H9 (cell line): Measurements from ENCODE around the gene RSPH3. TPM values are rescaled to one million over a fixed set of nuclear protein-coding genes. Genes with fewer than 3 reads are reported as not detected.

ENCODE experiments used
- DNase-seq: peaks from one replicate; pipeline ENCODE4 v3.0.0-alpha.2; 2017
- H2AFZ ChIP-seq: one replicate; pipeline ENCODE4 v1.6.1; 2013; ENCODE audit warnings: mild to moderate bottlenecking, low read length, control low read depth, moderate library complexity
- H2AK5ac ChIP-seq: 2 replicates; pipeline ENCODE4 v1.6.1; 2013; ENCODE audit warnings: low read length, control low read depth, mixed read lengths; ENCODE audit not compliant: insufficient read length
- H2BK120ac ChIP-seq: one replicate; pipeline ENCODE4 v1.6.1; 2013; ENCODE audit warnings: low read depth, mild to moderate bottlenecking, low read length, control low read depth, inconsistent platforms; ENCODE audit not compliant: poor library complexity, severe bottlenecking
- H2BK12ac ChIP-seq: 2 replicates; pipeline ENCODE4 v1.6.1; 2013; ENCODE audit warnings: low read length, control low read depth, mixed read lengths, low read depth; ENCODE audit not compliant: insufficient read length
- H2BK15ac ChIP-seq: 2 replicates; pipeline ENCODE4 v1.6.1; 2013; ENCODE audit warnings: low read depth, low read length, control low read depth
- H2BK20ac ChIP-seq: one replicate; pipeline ENCODE4 v1.6.1; 2013; ENCODE audit warnings: low read depth, mild to moderate bottlenecking, low read length, control low read depth, inconsistent platforms; ENCODE audit not compliant: poor library complexity, severe bottlenecking
- H2BK5ac ChIP-seq: 2 replicates; pipeline ENCODE4 v1.6.1; 2013; ENCODE audit warnings: low read length, control low read depth, mixed read lengths; ENCODE audit not compliant: insufficient read length
- H3K14ac ChIP-seq: 2 replicates; pipeline ENCODE4 v1.6.1; 2013; ENCODE audit warnings: low read length, control low read depth; ENCODE audit not compliant: insufficient read depth
- H3K18ac ChIP-seq: 2 replicates; pipeline ENCODE4 v1.6.1; 2013; ENCODE audit warnings: low read depth, mild to moderate bottlenecking, mixed read lengths, low read length, control low read depth; ENCODE audit not compliant: insufficient read length
- H3K23ac ChIP-seq: 2 replicates; pipeline ENCODE4 v1.6.1; 2013; ENCODE audit warnings: low read length, control low read depth, mixed read lengths, low read depth; ENCODE audit not compliant: insufficient read length
- H3K23me2 ChIP-seq: 2 replicates; pipeline ENCODE4 v1.6.1; 2013; ENCODE audit warnings: low read depth, mild to moderate bottlenecking, mixed read lengths, low read length, control low read depth; ENCODE audit not compliant: insufficient read length, poor library complexity, severe bottlenecking
- H3K27ac ChIP-seq: 2 replicates; pipeline ENCODE4 v1.5.1; 2013; ENCODE audit warnings: low read length, control low read depth, mixed read lengths, low read depth; ENCODE audit not compliant: insufficient read length
- H3K27me3 ChIP-seq: 2 replicates; pipeline ENCODE4 v1.6.1; 2013; ENCODE audit warnings: low read length, control low read depth, inconsistent platforms; ENCODE audit not compliant: insufficient read depth
- H3K4ac ChIP-seq: 2 replicates; pipeline ENCODE4 v1.6.1; 2013; ENCODE audit warnings: low read depth, mild to moderate bottlenecking, control low read depth, inconsistent platforms, low read length, moderate library complexity
- H3K4me1 ChIP-seq: 2 replicates; pipeline ENCODE4 v1.6.1; 2013; ENCODE audit warnings: low read length, control low read depth, inconsistent platforms; ENCODE audit not compliant: insufficient read depth
- H3K4me2 ChIP-seq: 2 replicates; pipeline ENCODE4 v1.6.1; 2013; ENCODE audit warnings: low read length, control low read depth, mixed read lengths; ENCODE audit not compliant: insufficient read length, insufficient read depth
- H3K56ac ChIP-seq: 2 replicates; pipeline ENCODE4 v1.6.1; 2013; ENCODE audit warnings: low read depth, mild to moderate bottlenecking, mixed read lengths, low read length, control low read depth; ENCODE audit not compliant: insufficient read length
- H3K79me1 ChIP-seq: 2 replicates; pipeline ENCODE4 v1.6.1; 2013; ENCODE audit warnings: low read depth, mild to moderate bottlenecking, moderate library complexity, low read length, control low read depth, inconsistent platforms; ENCODE audit not compliant: insufficient read depth, poor library complexity, severe bottlenecking
- H3K79me2 ChIP-seq: 2 replicates; pipeline ENCODE4 v1.6.1; 2013; ENCODE audit warnings: low read length, control low read depth, inconsistent platforms; ENCODE audit not compliant: insufficient read depth
- H3K9ac ChIP-seq: 2 replicates; pipeline ENCODE4 v1.6.1; 2013; ENCODE audit warnings: low read length, control low read depth, mixed read lengths; ENCODE audit not compliant: insufficient read length; ENCODE audit errors: extremely low read depth
- H3K9me3 ChIP-seq: one replicate; pipeline ENCODE4 v1.6.1; 2013; ENCODE audit warnings: low read depth, low read length, inconsistent platforms; ENCODE audit not compliant: control insufficient read depth
- H3T11ph ChIP-seq: one replicate; pipeline ENCODE4 v1.6.1; 2013; ENCODE audit warnings: mild to moderate bottlenecking, low read length, control low read depth, inconsistent platforms
- H4K20me1 ChIP-seq: one replicate; pipeline ENCODE4 v1.6.1; 2013; ENCODE audit not compliant: control insufficient read depth, insufficient read length, insufficient read depth
- H4K5ac ChIP-seq: 2 replicates; pipeline ENCODE4 v1.6.1; 2013; ENCODE audit warnings: low read depth, mild to moderate bottlenecking, mixed read lengths, low read length, control low read depth; ENCODE audit not compliant: insufficient read length
- H4K8ac ChIP-seq: replicated peaks from 2 replicates; pipeline ENCODE4 v1.6.1; 2013; ENCODE audit warnings: low read length, control low read depth, mixed read lengths, low read depth; ENCODE audit not compliant: insufficient read length
- H4K91ac ChIP-seq: 2 replicates; pipeline ENCODE4 v1.6.1; 2013; ENCODE audit warnings: low read depth, mild to moderate bottlenecking, moderate library complexity, mixed read lengths, low read length, control low read depth; ENCODE audit not compliant: insufficient read length
- H3K27ac Mint-ChIP-seq, 3 experiments: 2 replicates in 2 of 3; 3 replicates in 1 of 3; pipeline ENCODE4 v1.8.0; 2020 to 2021; ENCODE audit warnings: mixed read lengths in 3 of 3, mild to moderate bottlenecking in 1 of 3, moderate library complexity in 1 of 3
- H3K27me3 Mint-ChIP-seq: 2 replicates; pipeline ENCODE4 v1.8.0; 2021; ENCODE audit warnings: low read depth, mild to moderate bottlenecking, moderate library complexity, mixed read lengths
- H3K36me3 Mint-ChIP-seq, 3 experiments: 2 replicates in 2 of 3; 3 replicates in 1 of 3; pipeline ENCODE4 v1.8.0; 2020 to 2021; ENCODE audit warnings: low read depth in 3 of 3, mixed read lengths in 3 of 3; ENCODE audit not compliant: insufficient read depth in 1 of 3
- H3K4me1 Mint-ChIP-seq, 2 experiments: 2 replicates each; pipeline ENCODE4 v1.8.0; 2020; ENCODE audit warnings: mixed read lengths in 2 of 2
- H3K4me3 Mint-ChIP-seq, 2 experiments: 2 replicates in 1 of 2; 3 replicates in 1 of 2; pipeline ENCODE4 v1.8.0; 2020 to 2021; ENCODE audit warnings: mild to moderate bottlenecking in 2 of 2, mixed read lengths in 2 of 2, moderate library complexity in 1 of 2
- H3K9me3 Mint-ChIP-seq, 2 experiments: 2 replicates in 1 of 2; 3 replicates in 1 of 2; pipeline ENCODE4 v1.8.0; 2020; ENCODE audit warnings: mild to moderate bottlenecking in 2 of 2, mixed read lengths in 2 of 2, moderate library complexity in 1 of 2
- WGBS: extraction: QIAGEN DNeasy Blood & Tissue Kit; methylation state at CpG from one replicate; pipeline ENCODE4 v1.1.7; 2013; ENCODE audit warnings: missing lambda C conversion rate, low lambda C conversion rate, mixed read lengths; ENCODE audit not compliant: insufficient read length; ENCODE audit errors: extremely low coverage; 5-methylcytosine and 5-hydroxymethylcytosine counted together
- total RNA-seq: library from RNA; stranded (reverse); gene quantifications from 2 replicates; pipeline ENCODE4 v1.2.1, GENCODE V29; 2021
- TF ChIP-seq, protein P1 (sequence below): fragments of 200-600 bp; sonication (generic); conservative IDR thresholded peaks from 3 replicates; pipeline ENCODE4 v1.8.0; 2021; ENCODE audit warnings: antibody characterized with exemption, mild to moderate bottlenecking

RSPH3 gene
- total RNA-seq, 1 experiment from 2014 or later, result 2.2 TPM

DNA sequence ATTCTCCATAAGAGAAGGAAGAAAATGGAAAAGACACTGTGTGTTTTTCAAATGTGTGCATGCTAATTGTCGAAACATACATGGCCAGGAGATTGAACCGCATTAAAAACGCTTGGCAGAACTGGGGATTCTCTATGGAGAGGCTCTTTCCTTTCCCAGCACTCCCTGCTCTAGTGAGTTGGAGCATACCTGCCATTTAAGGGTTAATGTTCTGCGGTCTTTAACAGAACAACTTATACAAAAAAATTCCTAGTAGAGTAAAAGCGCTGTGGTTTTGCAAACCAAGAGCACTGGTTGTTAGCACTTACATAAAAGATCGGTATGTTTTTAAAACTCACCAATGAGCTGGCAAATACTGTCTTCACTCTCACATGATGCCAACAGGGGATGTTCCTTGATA, 43.2 kb upstream of the RSPH3 start:
- Histone ChIP-seq H4K8ac (no peak overlapping the region), H3K4ac (no peak overlapping the region), H2AFZ (no peak overlapping the region), H3K4me2 (no peak overlapping the region), H3K9me3 (no peaks in the 10 kb centered on the region), H2BK5ac (no peak overlapping the region), H3T11ph (no peak overlapping the region), H2BK120ac (no peak overlapping the region), H3K56ac (no peak overlapping the region), H3K14ac (no peak overlapping the region), H3K27ac (no peak overlapping the region), H3K79me1 (no peaks in the 10 kb centered on the region), H3K23ac (no peak overlapping the region), H2BK20ac (no peak overlapping the region), H3K27me3 (no peaks in the 10 kb centered on the region), H4K20me1 (no peaks in the 10 kb centered on the region), H4K5ac (no peak overlapping the region), H2BK12ac (no peak overlapping the region), H3K79me2 (no peaks in the 10 kb centered on the region), H2AK5ac (no peak overlapping the region), H3K18ac (no peak overlapping the region), H3K23me2 (no peaks in the 10 kb centered on the region), H3K9ac (no peak overlapping the region), H2BK15ac (no peak overlapping the region), H4K91ac (no peak overlapping the region), H3K4me1 (no peaks in the 10 kb centered on the region)
- DNase-seq, result no peak
- Mint-ChIP-seq H3K27ac (no peak overlapping the region), H3K9me3 (no peaks in the 10 kb centered on the region), H3K27me3 (no peaks in the 10 kb centered on the region; the same call in 1 of the 2 replicates), H3K4me1 (peaks cover 12 to 15% of the 10 kb centered on the region in 2 experiments), H3K4me3 (no peak overlapping the region), H3K36me3 (no peaks in the 10 kb centered on the region)
- TF ChIP-seq, protein P1, sequence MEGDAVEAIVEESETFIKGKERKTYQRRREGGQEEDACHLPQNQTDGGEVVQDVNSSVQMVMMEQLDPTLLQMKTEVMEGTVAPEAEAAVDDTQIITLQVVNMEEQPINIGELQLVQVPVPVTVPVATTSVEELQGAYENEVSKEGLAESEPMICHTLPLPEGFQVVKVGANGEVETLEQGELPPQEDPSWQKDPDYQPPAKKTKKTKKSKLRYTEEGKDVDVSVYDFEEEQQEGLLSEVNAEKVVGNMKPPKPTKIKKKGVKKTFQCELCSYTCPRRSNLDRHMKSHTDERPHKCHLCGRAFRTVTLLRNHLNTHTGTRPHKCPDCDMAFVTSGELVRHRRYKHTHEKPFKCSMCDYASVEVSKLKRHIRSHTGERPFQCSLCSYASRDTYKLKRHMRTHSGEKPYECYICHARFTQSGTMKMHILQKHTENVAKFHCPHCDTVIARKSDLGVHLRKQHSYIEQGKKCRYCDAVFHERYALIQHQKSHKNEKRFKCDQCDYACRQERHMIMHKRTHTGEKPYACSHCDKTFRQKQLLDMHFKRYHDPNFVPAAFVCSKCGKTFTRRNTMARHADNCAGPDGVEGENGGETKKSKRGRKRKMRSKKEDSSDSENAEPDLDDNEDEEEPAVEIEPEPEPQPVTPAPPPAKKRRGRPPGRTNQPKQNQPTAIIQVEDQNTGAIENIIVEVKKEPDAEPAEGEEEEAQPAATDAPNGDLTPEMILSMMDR, result no peak
- no CpG with 5 or more reads among the region's 6 CpGs for WGBS
